SK-N-SH (cell line): Measurements from ENCODE around the gene NKX6-2. TPM values are rescaled to one million over a fixed set of nuclear protein-coding genes. Genes with fewer than 3 reads are reported as not detected.

Experiments used
- CTCF ChIA-PET: fragments of 300-600, 350-600 bp; formaldehyde crosslinking; extraction: SDS; loops from one replicate; lab custom pipeline; 2021; lab: Yijun Ruan, JAX
- POLR2A ChIA-PET: fragments of 350-600 bp; sonication (Branson Sonifier 250); formaldehyde crosslinking; extraction: SDS; loops from one replicate; lab custom pipeline; 2020; ENCODE audit warnings: antibody characterized with exemption, inconsistent platforms; lab: Yijun Ruan, JAX
- DNase-seq: peaks from one replicate; pipeline ENCODE4 v3.0.0; 2012
- H2AFZ ChIP-seq: fragments of 200-600 bp; sonication (generic); 2 replicates; pipeline ENCODE4 v1.8.1; 2016; ENCODE audit warnings: antibody characterized with exemption, mild to moderate bottlenecking, low read depth
- H3F3A ChIP-seq: fragments of 200-600 bp; sonication (generic); replicated peaks from 2 replicates; pipeline ENCODE3; 2016; ENCODE audit warnings: antibody characterized with exemption, mild to moderate bottlenecking; ENCODE audit not compliant: insufficient read depth
- H3K27ac ChIP-seq, 2 experiments: fragments of 200-500 bp in 1 of 2; fragments of 200-600 bp in 1 of 2; sonication (Bioruptor generic) in 1 of 2; sonication (generic), shearing (Covaris generic) in 1 of 2; 2 replicates each; pipeline versions ENCODE4 v1.5.1 to v1.6.1; 2014 to 2016; ENCODE audit warnings: low read depth in 2 of 2, inconsistent platforms in 1 of 2, low read length in 1 of 2, mild to moderate bottlenecking in 1 of 2, mixed read lengths in 1 of 2
- H3K27me3 ChIP-seq: fragments of 200-600 bp; sonication (generic), shearing (Covaris generic); 2 replicates; pipeline ENCODE4 v1.6.1; 2016; ENCODE audit warnings: mixed run types; ENCODE audit not compliant: insufficient read depth
- H3K36me3 ChIP-seq, 2 experiments: fragments of 200-500 bp in 1 of 2; fragments of 200-600 bp in 1 of 2; sonication (Bioruptor generic) in 1 of 2; sonication (generic) in 1 of 2; replicated peaks in 1 of 2; 2 replicates each; pipeline versions ENCODE3 to v1.5.1; 2014 to 2016; ENCODE audit warnings: low read length in 1 of 2, mild to moderate bottlenecking in 1 of 2; ENCODE audit not compliant: insufficient read depth in 2 of 2, control insufficient read depth in 1 of 2
- H3K4me1 ChIP-seq, 2 experiments: fragments of 200-500 bp in 1 of 2; fragments of 200-600 bp in 1 of 2; sonication (Bioruptor generic) in 1 of 2; sonication (generic), shearing (Covaris generic) in 1 of 2; 2 replicates each; pipeline versions ENCODE4 v1.5.1 to v1.6.1; 2014 to 2016; ENCODE audit warnings: low read depth in 1 of 2, low read length in 1 of 2, mixed run types in 1 of 2; ENCODE audit not compliant: insufficient read depth in 2 of 2, control insufficient read depth in 1 of 2
- H3K4me2 ChIP-seq: fragments of 200-600 bp; sonication (generic), shearing (Covaris generic); 2 replicates; pipeline ENCODE4 v1.6.1; 2017; ENCODE audit warnings: mixed run types
- H3K4me3 ChIP-seq, 2 experiments: fragments of 200-500 bp in 1 of 2; fragments of 200-600 bp in 1 of 2; sonication (Bioruptor generic) in 1 of 2; sonication (generic), shearing (Covaris generic) in 1 of 2; 2 replicates each; pipeline versions ENCODE4 v1.5.1 to v1.8.1; 2014 to 2016; ENCODE audit warnings: low read depth in 2 of 2, inconsistent platforms in 1 of 2, low read length in 1 of 2, mild to moderate bottlenecking in 1 of 2, mixed read lengths in 1 of 2, moderate library complexity in 1 of 2
- H3K79me2 ChIP-seq: fragments of 200-600 bp; sonication (generic); 2 replicates; pipeline ENCODE4 v1.8.1; 2017; ENCODE audit warnings: mild to moderate bottlenecking; ENCODE audit not compliant: insufficient read depth
- H3K9ac ChIP-seq: fragments of 200-600 bp; sonication (generic); 2 replicates; pipeline ENCODE4 v1.6.1; 2017; ENCODE audit warnings: mixed run types
- H3K9me2 ChIP-seq: fragments of 200-600 bp; sonication (generic); 2 replicates; pipeline ENCODE4 v1.6.1; 2017; ENCODE audit warnings: mixed run types
- H3K9me3 ChIP-seq: fragments of 200-600 bp; sonication (generic); 2 replicates; pipeline ENCODE4 v1.6.1; 2017; ENCODE audit warnings: mixed run types, mild to moderate bottlenecking, moderate library complexity
- H4K20me1 ChIP-seq: fragments of 200-600 bp; sonication (generic); 2 replicates; pipeline ENCODE4 v1.6.1; 2017; ENCODE audit warnings: mild to moderate bottlenecking, mixed run types; ENCODE audit not compliant: insufficient read depth
- GABPA ChIP-seq: IDR thresholded peaks from 2 replicates; pipeline ENCODE4 v1.4.0; 2012; ENCODE audit warnings: low read depth, mild to moderate bottlenecking
- GATA2 ChIP-seq: sonication (generic); formaldehyde crosslinking; IDR thresholded peaks from 2 replicates; pipeline ENCODE4 v1.5.0; 2020; ENCODE audit warnings: mild to moderate bottlenecking, missing genetic modification reagents
- JUND ChIP-seq: IDR thresholded peaks from 2 replicates; pipeline ENCODE4 v1.4.0; 2012
- MEF2A ChIP-seq: IDR thresholded peaks from 2 replicates; pipeline ENCODE4 v1.4.0; 2012; ENCODE audit warnings: low read depth, borderline replicate concordance
- MXI1 ChIP-seq: IDR thresholded peaks from 2 replicates; pipeline ENCODE4 v1.6.1; 2012; ENCODE audit warnings: mild to moderate bottlenecking, low read depth, low read length, improper control_type of control experiment
- NFIC ChIP-seq: IDR thresholded peaks from 2 replicates; pipeline ENCODE4 v1.4.0; 2012; ENCODE audit warnings: borderline replicate concordance
- NRF1 ChIP-seq: IDR thresholded peaks from 2 replicates; pipeline ENCODE4 v1.6.1; 2012; ENCODE audit warnings: low read depth, mild to moderate bottlenecking, low read length
- RCOR1 ChIP-seq: fragments of 150-350 bp; IDR thresholded peaks from 2 replicates; pipeline ENCODE4 v1.6.1; 2017; ENCODE audit warnings: antibody characterized with exemption, low read length
- REST ChIP-seq: IDR thresholded peaks from 2 replicates; pipeline ENCODE4 v1.6.1; 2012; ENCODE audit warnings: mild to moderate bottlenecking, low read depth, low read length, moderate library complexity
- RXRA ChIP-seq: IDR thresholded peaks from 2 replicates; pipeline ENCODE4 v1.4.0; 2012; ENCODE audit warnings: low read depth, mild to moderate bottlenecking, borderline replicate concordance
- SIN3A ChIP-seq: IDR thresholded peaks from 2 replicates; pipeline ENCODE4 v1.6.1; 2012; ENCODE audit warnings: low read depth, mild to moderate bottlenecking, low read length, moderate library complexity, borderline replicate concordance
- TAF1 ChIP-seq: IDR thresholded peaks from 2 replicates; pipeline ENCODE4 v1.6.1; 2012; ENCODE audit warnings: low read depth, mild to moderate bottlenecking, low read length, moderate library complexity, borderline replicate concordance
- TEAD4 ChIP-seq: IDR thresholded peaks from 2 replicates; pipeline ENCODE4 v1.4.0; 2012; ENCODE audit warnings: mild to moderate bottlenecking, borderline replicate concordance; ENCODE audit not compliant: insufficient read depth
- WGBS: methylation state at CpG from one replicate; pipeline ENCODE4 v1.1.6; 2017; ENCODE audit warnings: low lambda C conversion rate; 5-methylcytosine and 5-hydroxymethylcytosine counted together
- polyA plus RNA-seq, 3 experiments: library from polyadenylated mRNA; depleted of rRNA; stranded (reverse); fragments of >200 nt; gene quantifications; 2 replicates each; pipeline ENCODE4 v1.2.3, GENCODE V29; 2012
- TF ChIP-seq, protein P1 (sequence below): IDR thresholded peaks from 2 replicates; pipeline ENCODE4 v1.4.0; 2012; ENCODE audit warnings: low read depth, borderline replicate concordance

Gene NKX6-2
- polyA plus RNA-seq, 1 of the 3 experiments (the other 2 are of a cell fraction) = not detected

GRCh38 chr10:132753596-132753995 lies 32.4 kb downstream of the NKX6-2 start (continued):
- TF ChIP-seq REST (no peak), TEAD4 (no peak)

- Histone ChIP-seq H3K36me3 (no peaks in the 10 kb centered on the region), H2AFZ (no peak overlapping the region)
- POLR2A ChIA-PET = no interaction called here
- TF ChIP-seq RCOR1 = no peak
- TF ChIP-seq REST = no peak
- no peak for TF ChIP-seq MEF2A
- TF ChIP-seq, all 33 proteins: peak for 0
- Histone ChIP-seq H3K79me2 (no peaks in the 10 kb centered on the region), H3K4me2 (no peak overlapping the region), H3K4me3 (no peak overlapping the region), H3K27me3 (no peaks in the 10 kb centered on the region), H3K9ac (no peak overlapping the region), H3K9me2 (no peaks in the 10 kb centered on the region), H3K27ac (no peak overlapping the region), H3F3A (no peaks in the 10 kb centered on the region), H3K9me3 (no peaks in the 10 kb centered on the region), H4K20me1 (no peaks in the 10 kb centered on the region), H3K4me1 (no peaks in the 10 kb centered on the region)
- CTCF ChIA-PET = no interaction called here
- 98% methylated on average over 18 of the region's 28 CpGs for WGBS
- DNase-seq = no peak
Observed at GRCh38 chr10:132752961-132753360, 33.0 kb downstream of the NKX6-2 start.

GRCh38 chr10:132752378-132752777 lies 33.6 kb downstream of the NKX6-2 start:
- H3K9me3 ChIP-seq = no peaks in the 10 kb centered on the region
- no peak for DNase-seq
- no peak overlapping the region for H2AFZ ChIP-seq
- H3K27ac ChIP-seq = no peak overlapping the region
- H3K27me3 ChIP-seq = no peaks in the 10 kb centered on the region
- H3K4me1 ChIP-seq = no peaks in the 10 kb centered on the region
- H3K79me2 ChIP-seq = no peaks in the 10 kb centered on the region
- no peaks in the 10 kb centered on the region for H3K36me3 ChIP-seq
- H3F3A ChIP-seq = no peaks in the 10 kb centered on the region
- no peaks in the 10 kb centered on the region for H4K20me1 ChIP-seq
- H3K9ac ChIP-seq = no peak overlapping the region
- ChIA-PET POLR2A (no interaction called here), CTCF (no interaction called here)
- no peak overlapping the region for H3K4me3 ChIP-seq
- H3K4me2 ChIP-seq = no peak overlapping the region
- H3K9me2 ChIP-seq = no peaks in the 10 kb centered on the region
- WGBS = 92% methylated on average over 20 of the region's 20 CpGs
- TF ChIP-seq GATA2 (CRISPR knock-in tag) (no peak), REST (no peak), TAF1 (no peak), NRF1 (no peak), JUND (no peak), GABPA (no peak), MXI1 (no peak), RXRA (no peak), NFIC (no peak), SIN3A (no peak)
- TF ChIP-seq, protein P1, sequence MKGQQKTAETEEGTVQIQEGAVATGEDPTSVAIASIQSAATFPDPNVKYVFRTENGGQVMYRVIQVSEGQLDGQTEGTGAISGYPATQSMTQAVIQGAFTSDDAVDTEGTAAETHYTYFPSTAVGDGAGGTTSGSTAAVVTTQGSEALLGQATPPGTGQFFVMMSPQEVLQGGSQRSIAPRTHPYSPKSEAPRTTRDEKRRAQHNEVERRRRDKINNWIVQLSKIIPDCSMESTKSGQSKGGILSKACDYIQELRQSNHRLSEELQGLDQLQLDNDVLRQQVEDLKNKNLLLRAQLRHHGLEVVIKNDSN = no peak
